Stimulated activated CD8-positive, alpha-beta memory T cell treated with anti-CD3 and anti-CD28 coated beads, Interleukin-12 subunit alpha, Interleukin-12 subunit beta, amount 100 ng/mL, for 4 hours (primary cell): ENCODE data around the gene SLC25A39.
A peak's percentile ranks its signal among the peaks of the same experiment; 100 is the strongest.
"Not testable (repeated sequence)": the region's sequence is repeated elsewhere in the genome, so short reads cannot be mapped to it uniquely, and the experiment has no call there.

ENCODE experiments used
- DNase-seq: peaks from one replicate; pipeline ENCODE4 v3.0.0-alpha.2; 2020; ENCODE audit warnings: low read depth

The SLC25A39 gene

DNA sequence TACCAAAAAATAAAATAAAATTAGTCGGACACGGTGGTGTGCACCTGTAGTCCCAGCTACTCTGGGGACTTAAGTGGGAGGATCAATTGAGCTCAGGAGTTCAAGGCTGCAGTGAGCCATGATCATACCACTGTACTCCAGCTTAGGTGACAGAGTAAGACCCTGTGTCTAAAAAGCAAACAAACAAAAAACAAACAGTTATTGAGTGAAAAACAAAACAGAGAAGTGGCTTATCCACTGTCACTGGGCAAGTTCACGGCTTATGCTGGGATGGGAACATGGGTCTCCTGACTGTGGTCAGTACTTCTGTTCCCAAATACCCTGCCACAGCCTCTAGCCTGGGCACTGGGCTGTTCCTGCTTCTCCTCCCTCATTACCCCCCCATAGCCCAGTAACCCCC lies 10.9 kb upstream of the SLC25A39 start:
- no peak for DNase-seq

- no peak for DNase-seq
These were observed 10.1 kb upstream of the SLC25A39 start for GRCh38 chr17:44334727-44335126.

DNA sequence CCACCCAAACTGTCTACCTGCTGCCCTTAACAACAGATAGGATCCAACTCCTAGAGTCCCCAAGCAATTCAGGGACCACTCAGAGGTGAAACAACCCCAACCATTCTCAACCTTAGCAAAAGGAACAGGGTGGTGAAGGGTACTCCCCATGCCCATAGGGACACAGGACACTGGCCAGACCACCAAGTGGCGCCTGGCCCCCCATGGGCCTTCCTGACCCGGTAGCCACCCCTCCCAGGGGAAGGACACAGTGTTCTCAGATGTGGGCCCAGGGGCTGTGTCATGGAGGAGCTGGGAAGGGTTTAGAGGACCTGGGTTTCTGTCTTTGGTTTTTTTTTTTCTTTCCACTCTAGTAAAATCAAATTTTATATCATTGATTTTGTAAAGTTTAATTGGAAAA lies 9.7 kb upstream of the SLC25A39 start:
- no peak for DNase-seq

DNA sequence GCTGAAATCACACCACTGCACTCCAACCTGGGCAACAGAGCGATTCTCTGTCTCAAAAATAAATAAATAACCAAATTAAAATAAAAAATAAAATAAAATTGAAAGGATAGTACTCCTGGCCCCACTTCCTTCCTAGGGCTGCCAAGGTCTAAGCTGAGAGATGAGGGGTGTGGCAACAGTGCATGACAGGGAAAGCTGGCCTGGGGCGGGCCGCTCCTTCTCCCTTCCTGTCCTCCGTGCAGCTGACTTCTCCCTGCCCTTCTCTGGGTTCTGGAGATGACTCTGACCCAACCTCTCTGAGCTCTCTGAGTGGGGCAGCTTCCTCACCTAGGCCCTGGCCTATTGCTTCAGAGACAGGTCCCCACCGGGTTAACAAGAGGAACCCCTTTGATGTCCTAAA lies 8.7 kb upstream of the SLC25A39 start:
- DNase-seq = no peak

- no peak for DNase-seq
These were observed 6.7 kb upstream of the SLC25A39 start for GRCh38 chr17:44331249-44331760.

GRCh38 chr17:44330263-44330662 lies 5.6 kb upstream of the SLC25A39 start:
- not testable (repeated sequence) for DNase-seq

DNA sequence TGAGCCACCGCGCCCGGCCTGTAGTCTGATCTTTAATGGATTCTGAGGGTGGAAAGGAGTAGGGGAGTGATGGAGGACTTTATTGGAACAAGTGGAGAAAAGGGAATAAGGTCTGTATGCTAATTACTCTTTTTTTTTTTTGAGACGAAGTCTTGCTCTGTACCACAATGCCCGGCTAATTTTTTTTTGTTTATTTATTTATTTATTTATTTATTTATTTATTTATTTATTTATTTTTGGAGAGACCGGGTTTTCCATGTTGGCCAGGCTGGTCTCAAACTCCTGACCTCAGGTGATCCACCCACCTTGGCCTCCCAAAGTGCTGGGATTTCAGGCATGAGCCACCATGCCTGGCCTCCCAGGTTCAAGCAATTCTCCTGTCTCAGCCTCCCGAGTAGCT lies 4.9 kb upstream of the SLC25A39 start:
- not testable (repeated sequence) for DNase-seq

GRCh38 chr17:44327715-44328449 lies 3.3 kb upstream of the SLC25A39 start:
- no peak for DNase-seq

GRCh38 chr17:44326861-44327444 lies 2.3 kb upstream of the SLC25A39 start:
- peak; percentile 89 for DNase-seq

GRCh38 chr17:44324092-44324570 lies 492 bp downstream of the SLC25A39 start:
- DNase-seq = no peak

GRCh38 chr17:44323359-44324091 lies 1.1 kb downstream of the SLC25A39 start:
- DNase-seq = no peak

GRCh38 chr17:44322236-44322895 lies 2.3 kb downstream of the SLC25A39 start:
- no peak for DNase-seq

DNA sequence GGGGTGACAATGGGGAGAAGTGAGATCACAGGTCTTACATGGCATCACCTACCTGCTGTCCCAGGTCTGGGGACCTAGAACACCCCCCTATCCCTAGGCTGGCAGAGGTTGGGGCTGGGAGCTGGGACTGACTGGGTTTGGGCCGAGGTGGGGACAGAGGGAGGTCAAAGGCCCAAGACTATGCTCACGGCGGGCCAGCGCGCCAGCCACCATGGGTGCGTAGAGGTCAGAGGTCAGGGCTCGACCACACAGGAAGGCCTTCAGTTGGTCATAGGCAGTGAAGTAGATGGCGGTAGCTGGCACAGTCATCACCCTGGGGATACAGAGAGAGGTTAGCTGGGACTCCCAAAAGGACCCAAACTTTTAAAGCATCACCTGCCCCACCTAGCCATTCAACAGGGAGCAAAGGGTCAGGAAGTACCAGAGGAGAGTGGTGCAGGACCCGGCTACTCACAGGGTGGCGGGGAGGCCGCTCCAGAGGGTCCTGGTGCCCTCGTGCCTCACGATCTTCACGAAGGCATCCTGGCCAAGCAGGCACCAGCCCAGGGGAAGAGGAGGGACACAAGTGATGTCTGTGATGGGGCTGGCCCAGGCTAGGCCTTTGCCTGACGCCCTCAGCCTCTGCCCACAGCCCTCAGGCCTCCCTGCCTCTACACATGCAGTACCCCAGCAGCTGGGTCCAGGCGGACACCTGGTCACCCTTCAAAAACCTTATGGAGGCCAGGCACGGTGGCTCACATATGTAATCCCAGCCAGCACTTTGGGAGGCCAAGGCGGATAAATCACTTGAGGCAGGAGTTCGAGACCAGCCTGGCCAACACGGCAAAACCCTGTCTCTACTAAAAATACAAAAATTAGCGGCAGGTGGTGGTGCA lies 3.1 kb downstream of the SLC25A39 start:
- DNase-seq = no peak

GRCh38 chr17:44320066-44320465 lies 4.6 kb downstream of the SLC25A39 start:
- no peak for DNase-seq

- no peak for DNase-seq
These were observed 6.3 kb downstream of the SLC25A39 start for GRCh38 chr17:44318077-44318892.

DNA sequence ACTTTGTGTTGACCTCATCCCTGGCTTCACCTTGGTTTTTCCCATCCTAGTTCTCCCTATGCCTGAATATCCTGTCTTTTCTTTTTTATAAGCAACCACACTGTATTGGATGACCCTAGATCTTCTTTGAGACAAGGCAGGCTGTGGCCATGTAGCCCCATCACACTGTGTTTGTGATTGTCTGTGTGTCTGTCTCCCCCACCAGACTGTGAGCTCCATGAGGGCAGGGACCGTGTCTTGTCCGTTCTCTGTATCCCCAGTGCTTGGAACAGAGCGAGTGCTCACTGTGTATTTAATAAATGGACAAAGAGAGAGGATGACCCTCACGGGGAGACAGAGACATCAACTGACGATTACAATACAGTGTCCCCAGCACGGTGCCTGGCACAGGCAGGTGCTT lies 7.1 kb downstream of the SLC25A39 start:
- no peak for DNase-seq

DNA sequence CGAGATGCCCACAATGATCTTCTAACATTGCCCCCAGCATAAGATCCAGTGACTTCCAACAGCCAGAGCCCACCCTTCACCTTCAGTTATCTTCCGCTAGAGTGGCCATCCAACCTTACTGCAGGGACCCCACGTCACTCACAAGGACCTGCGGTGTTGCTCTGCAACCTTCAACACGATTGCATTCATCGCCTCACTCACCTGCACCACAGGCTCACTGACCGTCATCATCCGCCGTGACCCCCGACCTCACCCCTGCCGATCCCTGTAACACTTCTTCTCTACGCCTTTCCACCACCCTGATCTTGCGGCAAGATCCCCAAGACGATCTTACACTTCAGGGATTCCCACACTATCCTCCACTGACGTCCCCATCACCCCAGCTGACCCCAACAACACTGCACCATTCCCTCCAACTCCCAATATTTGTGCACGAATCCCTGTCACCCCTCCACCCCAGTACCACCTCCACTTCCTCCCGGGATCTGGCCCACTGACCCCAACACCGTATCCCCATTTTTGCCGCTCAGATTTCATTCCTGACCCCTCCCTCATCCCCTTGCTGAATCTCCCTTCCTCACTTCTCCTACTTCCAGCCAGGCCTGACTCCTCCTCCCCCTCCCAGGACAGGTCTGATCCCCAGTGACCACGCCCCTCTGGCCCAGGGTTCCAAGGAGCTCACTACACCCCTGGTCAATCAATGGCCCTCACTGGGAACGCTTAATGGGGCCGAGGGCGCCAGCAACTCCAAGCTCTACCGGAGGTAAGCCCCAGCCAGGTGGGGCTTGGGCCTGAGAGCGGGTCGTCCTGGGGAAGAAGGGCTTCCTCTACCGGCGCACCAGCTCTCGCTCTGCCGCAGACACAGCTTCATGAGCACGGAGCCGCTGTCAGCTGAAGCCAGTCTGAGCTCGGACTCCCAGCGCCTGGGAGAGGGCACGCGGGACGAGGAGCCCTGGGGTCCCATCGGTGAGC lies 8.6 kb downstream of the SLC25A39 start:
- no peak for DNase-seq

DNA sequence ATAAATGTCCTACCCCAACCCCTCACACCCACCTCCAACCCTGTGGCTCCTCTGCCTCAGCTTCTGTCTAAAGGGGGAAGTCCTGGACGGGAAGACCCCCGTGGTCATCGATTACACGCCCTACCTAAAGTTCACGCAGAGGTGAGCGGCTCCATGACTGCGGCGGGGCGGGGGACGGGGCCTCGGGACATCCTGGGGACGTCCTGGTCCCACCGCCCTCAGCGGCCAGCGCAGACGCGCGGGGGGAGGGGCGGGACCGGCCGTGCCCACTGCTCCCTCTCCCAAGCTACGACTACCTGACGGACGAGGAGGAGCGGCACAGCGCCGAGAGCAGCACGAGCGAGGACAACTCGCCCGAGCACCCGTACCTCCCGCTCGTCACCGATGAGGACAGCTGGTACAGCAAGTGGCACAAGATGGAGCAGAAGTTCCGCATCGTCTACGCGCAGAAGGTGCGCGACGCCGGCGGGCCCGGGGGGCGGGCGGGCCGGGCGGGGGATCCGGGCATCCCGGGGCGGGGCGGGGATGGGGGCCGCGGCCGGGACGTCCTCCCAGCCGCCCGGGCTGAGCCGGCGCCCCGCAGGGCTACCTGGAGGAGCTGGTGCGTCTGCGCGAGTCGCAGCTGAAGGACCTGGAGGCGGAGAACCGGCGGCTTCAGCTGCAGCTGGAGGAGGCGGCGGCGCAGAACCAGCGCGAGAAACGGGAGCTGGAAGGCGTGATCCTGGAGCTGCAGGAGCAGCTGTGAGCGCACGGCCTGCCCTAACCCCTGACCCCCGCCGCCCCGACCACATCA lies 9.6 kb downstream of the SLC25A39 start:
- no peak for DNase-seq

- DNase-seq = no peak
These were observed 10.1 kb downstream of the SLC25A39 start for GRCh38 chr17:44314524-44314868.
